Right ventricle myocardium superior (tissue), 1 donor: ENCODE results near the gene ZDHHC9. TPM values are rescaled to one million over a fixed set of nuclear protein-coding genes. Genes with fewer than 3 reads are reported as not detected.
A peak's percentile ranks its signal among the peaks of the same experiment; 100 is the strongest.

ENCODE experiments used
- ATAC-seq: fragments of 200-7000 bp; cut with Tn5 transposase; one replicate; pipeline ENCODE4 v1.9.1; 2020; ENCODE audit warnings: mild to moderate bottlenecking; ENCODE audit not compliant: poor library complexity
- DNase-seq: peaks from one replicate; pipeline ENCODE4 v3.0.0-alpha.2; 2020
- intact Hi-C: fragments of 100-400 bp; cut with DNase I; formaldehyde crosslinking; loops from one replicate; pipeline ENCODE4 v1.11.2; 2022
- total RNA-seq: library from RNA; stranded (reverse); fragmentation: NEBNext Ultra II Directional; extraction: Animal tissue kit (Norgen Biotek cat#: 25700); gene quantifications from one replicate; pipeline ENCODE4 v1.2.1, GENCODE V29; 2021
- donor health status: DM: no; HTN: yes; CAD: no; lungs with severe emphysema.

Gene ZDHHC9
- total RNA-seq, 1 donor from 2014 or later, result 17.3 TPM

DNA sequence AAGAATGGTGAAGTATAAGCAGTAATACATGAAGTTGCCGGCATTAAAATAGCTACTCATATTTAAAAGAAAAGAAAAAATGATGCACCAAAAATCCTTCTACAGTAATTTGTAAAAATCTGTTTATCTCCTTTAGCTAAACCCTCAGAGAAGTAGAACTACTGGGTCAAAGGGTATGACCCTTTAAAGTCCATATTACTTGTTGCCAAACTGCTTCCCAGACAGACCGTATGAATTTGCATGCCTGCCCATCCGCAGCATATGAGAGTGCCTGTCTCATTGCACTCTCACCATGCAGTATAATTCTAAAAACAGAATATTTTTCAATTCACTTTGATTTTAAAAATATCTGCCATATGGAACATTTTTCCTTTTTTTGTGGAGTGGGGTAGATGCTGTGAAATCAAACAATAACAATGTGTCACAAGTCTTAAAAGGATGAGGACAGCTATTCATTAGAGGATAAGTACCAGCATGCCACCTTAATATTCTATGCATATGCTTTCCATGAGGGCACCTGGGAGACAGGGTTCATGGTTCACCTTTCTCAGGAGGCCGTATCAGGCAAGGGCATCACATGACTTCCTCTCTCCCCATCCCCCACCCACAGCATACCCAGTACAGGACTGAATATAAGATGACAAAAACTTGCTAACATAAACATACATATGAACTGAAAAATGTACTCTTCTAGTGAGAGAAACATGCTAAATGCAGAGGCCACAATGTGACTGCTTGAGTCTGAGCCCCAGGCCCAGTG, 17.8 kb downstream of the ZDHHC9 start:
- DNase-seq (no peak), ATAC-seq (no peak)
- intact Hi-C loops, result loop anchor here (10.0 kb wide), 1 partner anchor 221 kb away; no protein-coding TSS in a partner anchor

DNA sequence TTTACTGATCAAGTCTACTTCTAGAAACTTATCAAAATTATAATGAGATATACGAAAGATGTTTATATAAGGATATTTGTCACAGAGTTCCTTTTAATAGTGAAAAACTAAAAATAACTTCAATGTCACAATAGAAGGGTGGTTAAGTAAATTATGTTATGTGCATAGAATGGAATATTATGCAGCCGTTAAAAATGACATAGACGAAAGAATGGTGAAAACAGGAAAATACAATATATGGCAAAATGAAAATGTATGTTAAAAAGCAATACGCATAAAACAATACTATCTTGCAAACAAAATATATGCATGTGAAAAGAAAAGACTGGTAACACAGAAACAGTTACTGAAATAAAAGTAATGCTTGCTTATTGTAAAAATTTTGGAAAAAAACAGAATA, 19.1 kb downstream of the ZDHHC9 start:
- intact Hi-C loops, result loop anchor here (10.0 kb wide), 1 partner anchor 220 kb away; no protein-coding TSS in a partner anchor
- ATAC-seq, result no peak
- DNase-seq, result no peak

DNA sequence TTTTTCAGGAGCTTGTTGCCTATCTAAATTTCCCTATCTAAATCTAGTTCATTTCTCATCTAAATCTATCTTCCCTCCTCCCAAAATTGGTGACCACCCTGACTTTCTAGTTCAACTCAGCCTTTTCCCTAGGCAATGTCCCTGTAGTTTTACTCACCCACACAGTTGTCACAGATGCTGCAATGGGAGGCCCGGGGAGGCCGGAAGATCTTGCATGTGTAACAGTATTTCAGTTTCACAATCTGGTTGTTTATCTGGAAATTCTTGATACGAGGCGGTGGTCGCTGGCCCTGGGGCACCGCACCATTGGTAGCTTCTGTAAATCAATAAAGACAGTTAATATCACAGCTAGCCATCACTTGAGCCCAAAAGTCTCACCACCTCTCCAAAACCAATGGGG, 20.2 kb downstream of the ZDHHC9 start:
- intact Hi-C loops, result loop anchor here (10.0 kb wide), 1 partner anchor 219 kb away; no protein-coding TSS in a partner anchor
- no peak for DNase-seq
- no peak for ATAC-seq

DNA sequence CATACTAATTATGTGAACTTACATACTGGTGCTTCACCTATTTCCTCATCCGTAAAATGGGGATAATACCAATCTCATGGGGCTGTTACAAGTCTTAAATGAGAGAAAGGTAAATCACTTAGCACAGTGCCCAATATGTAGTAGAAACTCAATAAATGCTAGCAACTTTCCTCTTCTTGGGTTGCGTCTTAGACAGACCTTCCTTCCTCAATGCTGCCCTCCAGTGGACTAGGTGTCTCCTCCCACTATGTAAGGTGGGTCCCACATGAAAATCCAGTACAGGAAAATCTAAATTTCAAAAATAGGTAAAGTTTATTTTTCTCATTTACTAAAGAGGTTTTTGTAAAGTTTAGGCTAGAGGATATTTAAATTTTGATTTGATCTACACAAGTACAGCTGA, 20.6 kb downstream of the ZDHHC9 start:
- intact Hi-C loops, result loop anchor here (10.0 kb wide), 1 partner anchor 218 kb away; no protein-coding TSS in a partner anchor
- DNase-seq (no peak), ATAC-seq (peak; percentile 56)

DNA sequence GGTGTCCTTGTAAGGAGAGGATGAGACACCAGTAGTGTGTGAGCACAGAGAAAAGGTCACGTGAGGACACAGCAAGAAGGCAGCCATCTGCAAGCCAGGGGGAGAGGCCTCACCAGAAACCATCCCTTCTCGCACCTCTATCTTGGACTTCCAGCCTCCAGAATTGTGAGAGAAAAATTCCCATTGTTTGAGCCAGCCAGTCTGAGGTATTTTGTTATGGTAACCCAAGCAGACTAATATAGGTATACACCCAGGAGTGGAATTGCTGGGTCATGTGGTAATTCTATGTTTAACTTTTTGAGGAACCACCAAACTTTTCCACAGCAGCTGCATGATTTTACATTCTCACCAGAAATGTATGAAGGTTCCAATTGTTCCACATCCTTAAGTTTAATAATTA, 25.6 kb downstream of the ZDHHC9 start:
- ATAC-seq (no peak), DNase-seq (no peak)
- intact Hi-C loops, result no loop called here

DNA sequence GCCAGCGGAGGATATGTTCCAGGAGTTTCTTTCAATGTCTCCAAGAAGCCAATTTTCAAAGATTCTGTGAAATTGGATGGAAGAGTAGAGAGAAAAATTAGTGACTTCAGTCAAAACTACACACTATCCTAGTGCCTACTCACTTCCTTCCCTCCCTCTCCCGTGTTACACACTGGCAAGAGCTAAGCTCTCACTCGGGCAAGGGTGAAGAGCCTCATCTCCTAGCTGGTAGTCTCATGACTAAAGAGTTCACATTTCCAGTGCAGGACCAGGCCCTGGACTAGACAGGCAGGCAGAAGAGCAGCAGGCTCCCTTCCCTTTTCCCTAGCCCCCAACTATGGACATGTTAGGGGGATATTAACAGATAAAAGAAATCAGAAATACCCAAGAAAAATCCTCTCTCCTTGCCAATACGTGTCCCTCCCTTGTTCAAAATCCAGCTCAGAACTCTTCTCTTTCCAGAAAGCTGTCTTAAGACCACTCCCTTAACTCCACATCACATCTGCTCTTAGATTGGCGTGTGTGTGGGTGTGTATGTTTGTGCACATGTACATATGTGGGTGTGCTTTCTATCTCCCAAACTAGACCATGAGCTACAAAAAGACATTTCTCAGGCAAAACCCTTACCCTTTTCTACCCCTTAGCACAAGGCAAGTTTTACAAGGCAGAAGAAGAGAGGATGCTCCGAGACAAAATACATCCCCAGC, 29.9 kb downstream of the ZDHHC9 start:
- no peak for ATAC-seq
- DNase-seq, result no peak
- intact Hi-C loops, result no loop called here

DNA sequence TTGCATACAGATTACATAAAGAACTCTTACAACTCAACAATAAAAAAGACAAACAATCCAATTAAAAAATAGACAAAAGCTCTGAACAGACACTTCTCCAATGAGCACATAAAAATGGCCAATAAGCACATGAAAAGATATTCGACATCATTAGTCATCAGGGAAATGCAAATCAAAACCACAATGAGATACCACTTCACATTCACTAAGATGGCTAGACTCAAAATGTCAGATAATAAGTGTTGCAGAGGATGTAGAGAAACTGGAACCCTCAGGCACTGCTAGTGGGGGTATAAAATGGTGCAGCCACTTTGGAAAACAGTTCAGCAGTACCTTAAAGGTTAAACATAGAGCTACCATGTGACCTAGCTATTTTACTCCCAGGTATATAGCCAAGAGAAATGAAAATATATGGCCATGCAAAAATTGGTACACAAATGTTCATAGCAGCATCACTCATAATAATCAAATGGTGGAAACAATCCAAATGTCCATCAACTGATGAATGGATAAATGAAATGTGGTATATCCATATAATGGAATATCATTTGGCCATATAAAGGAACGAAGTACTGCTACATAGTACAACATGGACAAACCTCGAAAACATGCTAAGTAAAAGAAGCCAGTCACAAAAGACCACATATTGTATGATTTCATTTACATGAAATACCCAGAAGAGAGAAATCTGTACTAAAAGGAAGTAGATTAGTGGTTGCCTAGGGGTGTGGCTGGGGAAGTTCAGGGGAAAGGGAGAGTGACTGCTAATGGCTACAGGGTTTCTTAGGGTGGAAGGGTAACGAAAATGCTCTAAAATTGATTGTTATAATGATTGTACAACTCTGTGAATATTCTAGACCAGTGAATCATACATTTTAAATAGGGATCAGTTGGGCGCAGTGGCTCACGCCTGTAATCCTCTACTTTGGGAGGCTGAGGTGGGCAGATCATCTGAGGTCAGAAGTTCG, 34.6 kb downstream of the ZDHHC9 start:
- DNase-seq, result no peak
- ATAC-seq, result no peak
- intact Hi-C loops, result no loop called here

DNA sequence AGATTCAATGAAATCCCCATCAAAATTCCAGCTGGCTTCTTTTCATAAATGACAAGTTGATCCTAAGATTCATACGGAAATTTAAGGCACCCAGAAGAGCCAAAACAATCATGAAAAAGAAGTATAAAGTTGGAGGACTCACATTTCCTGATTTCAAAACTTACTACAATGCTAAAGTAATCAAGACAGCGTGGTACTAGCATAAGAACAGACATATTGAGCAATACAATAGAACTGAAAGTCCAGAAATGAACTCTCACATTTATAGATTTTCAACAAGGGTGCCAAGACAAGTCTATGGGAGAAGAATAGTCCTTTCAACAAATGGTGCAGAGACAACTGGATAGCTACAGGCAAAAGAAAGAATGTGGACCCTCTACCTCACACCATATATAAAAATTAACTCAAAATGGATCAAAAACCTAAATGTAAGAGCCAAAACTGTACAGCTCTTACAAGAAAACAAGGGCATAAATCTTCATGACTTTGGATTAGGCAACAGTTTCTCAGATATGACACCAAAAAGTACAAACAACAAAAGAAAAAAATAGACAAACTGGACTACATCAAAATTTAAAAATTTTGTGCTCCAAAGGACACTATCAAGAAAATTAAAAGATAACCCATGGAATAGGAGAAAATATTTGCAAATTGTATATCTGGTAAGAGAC, 35.4 kb downstream of the ZDHHC9 start:
- no peak for ATAC-seq
- intact Hi-C loops, result no loop called here
- DNase-seq, result no peak

DNA sequence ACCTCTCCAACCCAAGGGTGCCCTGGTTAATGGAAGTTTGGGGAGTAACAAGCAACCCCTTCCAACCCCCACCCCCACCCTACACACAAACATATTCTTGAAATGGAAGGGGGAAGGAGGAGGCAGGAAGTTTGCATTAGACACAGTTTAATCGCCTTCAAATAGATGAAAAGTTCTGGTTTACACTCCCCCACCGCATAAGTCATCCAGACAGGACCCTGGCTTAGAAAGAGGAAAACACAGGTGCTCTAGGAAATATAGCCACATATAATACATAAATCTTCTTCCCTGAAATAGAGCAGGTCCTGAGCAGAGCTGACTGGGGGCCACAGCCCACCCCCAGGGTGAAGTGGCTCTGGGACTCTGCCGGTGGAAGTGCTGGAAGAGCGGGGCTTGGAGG, 38.9 kb downstream of the ZDHHC9 start:
- ATAC-seq (no peak), DNase-seq (no peak)
- intact Hi-C loops, result no loop called here

DNA sequence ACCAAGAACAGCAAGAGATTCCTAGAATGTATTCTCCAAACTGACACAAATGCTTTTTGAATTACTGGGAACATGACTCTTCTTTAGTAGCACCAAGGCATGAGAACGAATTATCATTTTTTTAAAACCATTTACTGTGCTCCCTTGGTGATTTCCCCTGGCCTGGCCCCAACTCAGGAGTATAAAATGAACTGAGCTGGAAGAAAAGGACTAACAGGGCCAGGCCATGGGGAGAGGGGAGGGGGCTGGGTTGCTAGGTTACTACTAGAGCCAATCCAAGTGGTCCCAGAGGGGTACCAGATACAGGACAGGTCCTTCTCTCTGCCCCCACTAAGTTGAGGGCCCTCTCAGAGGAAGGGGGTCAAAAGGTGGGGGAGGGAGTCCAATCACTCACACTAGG, 40.8 kb downstream of the ZDHHC9 start:
- DNase-seq, result no peak
- intact Hi-C loops, result no loop called here
- no peak for ATAC-seq

DNA sequence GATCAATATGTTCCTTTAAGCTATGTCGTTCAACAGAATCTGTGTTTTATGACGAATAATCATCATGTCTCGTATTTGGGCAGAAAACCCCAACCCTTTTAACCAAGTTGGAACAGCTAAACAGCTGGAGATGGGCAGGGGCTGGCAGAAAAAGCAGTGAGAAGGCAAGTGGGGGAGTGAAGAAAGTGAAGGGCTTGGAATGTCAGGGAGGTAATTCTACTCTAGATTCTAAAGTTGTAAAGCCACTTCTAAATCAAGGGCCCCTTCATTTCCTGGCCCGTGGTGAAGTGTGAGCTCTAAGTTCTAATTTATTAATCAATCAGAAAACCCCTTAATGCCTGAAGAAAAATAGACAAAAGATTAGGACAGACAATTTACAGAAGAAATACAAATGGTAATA, 43.5 kb downstream of the ZDHHC9 start:
- DNase-seq (no peak), ATAC-seq (no peak)
- intact Hi-C loops, result no loop called here

DNA sequence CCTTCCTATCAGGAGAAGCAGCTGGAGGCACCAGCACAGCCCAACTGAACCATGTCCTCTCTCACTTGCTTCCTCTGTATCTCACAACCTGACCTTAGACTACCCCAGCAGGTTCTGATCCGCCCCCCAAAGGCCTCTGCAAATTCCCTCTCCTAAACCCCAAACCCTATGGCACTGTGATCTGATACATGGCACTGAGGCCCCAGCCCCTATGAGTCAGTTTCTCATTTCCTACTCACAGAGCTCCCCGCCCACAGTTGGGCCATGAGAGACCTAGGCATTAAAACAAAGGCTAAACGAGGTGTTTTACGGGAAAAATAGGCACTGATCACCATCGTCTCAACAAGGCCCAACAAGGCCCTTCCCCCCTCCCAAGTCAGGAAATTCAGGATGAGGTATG, 44.8 kb downstream of the ZDHHC9 start:
- intact Hi-C loops, result no loop called here
- DNase-seq (no peak), ATAC-seq (no peak)

DNA sequence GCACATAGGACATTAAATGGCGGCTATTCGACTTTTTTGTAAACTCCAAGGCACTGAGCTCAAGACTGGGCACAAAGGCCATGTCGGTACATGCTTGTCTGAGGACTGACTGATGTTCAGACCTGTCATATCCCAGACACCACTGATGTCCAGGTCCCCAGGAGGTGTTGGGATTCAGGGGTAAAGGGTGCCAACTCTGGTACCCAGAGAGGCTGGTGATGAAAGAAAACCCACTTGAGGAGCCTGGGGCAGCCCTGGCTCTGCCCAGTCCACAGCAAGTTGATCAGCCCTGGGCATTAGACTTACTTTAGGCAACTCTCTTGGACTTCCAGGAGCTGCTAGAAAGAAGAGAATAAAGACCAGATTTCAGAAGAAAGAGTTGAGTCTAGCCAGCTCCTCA, 45.2 kb downstream of the ZDHHC9 start:
- ATAC-seq (no peak), DNase-seq (no peak)
- intact Hi-C loops, result no loop called here

DNA sequence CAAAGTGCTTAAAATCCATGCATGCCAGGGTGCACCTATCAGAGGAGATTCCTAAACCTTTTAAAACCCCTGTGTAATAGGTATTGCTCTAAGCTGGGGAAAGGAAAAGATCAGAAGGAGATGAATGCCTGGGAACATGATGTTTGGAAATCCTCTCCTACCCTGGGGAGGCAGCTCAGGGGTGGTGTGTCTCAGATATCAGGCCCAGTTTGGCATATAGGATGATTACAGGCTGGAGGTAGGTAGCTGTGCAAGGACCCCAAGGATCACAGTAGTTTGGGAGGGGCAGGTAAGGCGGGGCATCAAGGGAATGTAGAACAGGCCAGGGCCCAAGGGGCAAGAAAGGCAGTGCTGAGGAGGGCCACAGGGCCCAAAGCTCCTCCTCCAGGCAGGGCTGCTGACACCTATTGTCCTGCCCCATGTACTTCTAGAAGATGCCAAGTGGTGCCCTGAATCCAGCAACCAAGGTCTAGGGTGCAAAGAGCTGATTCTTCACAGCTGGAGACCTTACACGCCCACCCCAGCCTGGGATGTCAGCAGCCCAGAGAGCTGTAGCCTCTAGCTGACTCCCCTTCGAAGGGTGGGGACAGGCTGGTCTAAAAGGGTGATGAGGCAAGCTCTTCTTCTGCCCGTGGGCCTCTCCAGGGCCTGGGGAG, 46.3 kb downstream of the ZDHHC9 start:
- ATAC-seq (no peak), DNase-seq (no peak)
- intact Hi-C loops, result no loop called here

DNA sequence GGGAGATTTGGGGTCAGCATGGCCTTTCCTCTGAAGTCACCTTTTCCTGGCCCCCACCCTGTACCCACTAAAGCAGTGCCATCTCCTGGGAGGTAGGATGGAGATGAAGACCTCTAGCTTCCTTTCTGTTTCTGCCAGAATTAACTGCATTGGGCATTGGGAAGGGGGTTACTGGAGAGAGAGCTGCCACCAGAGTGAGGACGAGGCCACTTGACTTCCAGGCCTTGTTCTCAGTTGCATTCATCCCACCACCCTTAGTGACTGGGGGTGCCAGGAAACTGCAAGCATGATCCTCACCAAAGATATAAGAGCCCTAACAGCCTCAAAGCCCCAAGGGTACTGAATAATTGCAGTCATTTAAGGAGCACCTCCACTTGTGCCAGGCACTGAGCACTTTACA, 48.1 kb downstream of the ZDHHC9 start:
- intact Hi-C loops, result no loop called here
- DNase-seq (no peak), ATAC-seq (no peak)

DNA sequence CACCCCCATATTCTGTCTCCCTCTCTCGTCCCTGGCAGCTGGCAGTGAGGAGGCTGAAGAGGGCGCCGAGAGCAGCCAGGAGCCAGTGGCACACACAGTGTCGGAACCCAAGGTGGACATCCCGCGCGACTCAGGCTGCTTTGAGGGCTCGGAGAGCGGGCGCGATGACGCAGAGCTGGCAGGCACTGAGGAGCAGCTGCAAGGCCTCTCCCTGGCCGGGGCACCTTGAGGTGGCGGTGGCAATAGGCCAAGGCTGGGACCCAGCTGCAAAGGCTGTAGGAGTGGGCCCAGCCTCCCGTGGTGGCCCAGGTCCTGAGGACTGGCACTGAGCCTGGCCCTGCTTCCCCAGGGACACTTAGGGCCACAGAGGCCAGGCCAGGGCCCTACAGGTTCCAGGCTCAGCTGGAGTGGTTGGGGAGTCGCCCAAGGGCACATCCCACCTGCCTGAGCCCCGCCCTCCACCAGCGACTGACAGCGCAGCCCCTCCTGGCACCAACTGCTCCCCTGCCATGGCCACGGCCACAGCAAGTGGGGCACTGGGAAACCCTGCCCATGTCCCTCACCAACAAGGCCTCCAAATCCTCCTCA, 50.0 kb downstream of the ZDHHC9 start:
- ATAC-seq (no peak), DNase-seq (no peak)
- intact Hi-C loops, result no loop called here

DNA sequence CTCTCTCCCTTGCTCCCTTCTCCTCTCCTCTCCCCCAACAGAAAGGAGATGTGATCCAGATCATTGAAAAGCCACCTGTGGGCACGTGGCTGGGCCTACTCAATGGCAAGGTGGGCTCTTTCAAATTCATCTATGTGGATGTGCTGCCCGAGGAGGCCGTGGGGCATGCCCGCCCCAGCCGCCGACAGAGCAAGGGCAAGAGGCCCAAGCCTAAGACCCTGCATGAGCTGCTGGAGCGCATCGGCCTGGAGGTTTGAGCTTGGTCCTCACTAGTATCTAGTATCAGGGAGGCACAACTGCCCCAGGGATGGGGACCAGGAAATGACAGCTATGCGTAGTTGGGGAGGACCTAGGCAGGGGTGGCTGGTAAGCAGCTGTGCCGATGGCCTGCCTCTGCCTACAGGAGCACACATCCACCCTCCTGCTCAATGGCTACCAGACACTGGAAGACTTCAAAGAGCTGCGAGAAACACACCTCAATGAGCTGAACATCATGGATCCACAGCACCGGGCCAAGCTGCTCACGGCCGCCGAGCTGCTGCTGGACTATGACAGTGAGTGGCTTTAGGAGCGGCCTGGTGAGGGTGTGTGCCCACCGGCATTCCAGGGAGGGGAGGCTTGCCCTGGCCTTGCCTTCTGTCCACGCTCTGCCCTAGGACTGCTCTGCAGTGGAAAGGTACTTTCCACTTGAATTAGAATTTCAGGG, 50.9 kb downstream of the ZDHHC9 start:
- ATAC-seq (no peak), DNase-seq (no peak)
- intact Hi-C loops, result no loop called here
